ENCODE measurements around the gene WIPF1.

- TF ChIP-seq POLR2A (IDR thresholded peaks at IDR 0.05; ENCODE audit: low read length) (no peak), PHF8 (IDR thresholded peaks at IDR 0.05; ENCODE audit: borderline replicate concordance, low read depth) (no peak), RARB (CRISPR knock-in tag; IDR thresholded peaks at IDR 0.05) (no peak)
Observed at GRCh38 chr2:174574657-174575056, 22.9 kb downstream of the WIPF1 start.

Measured in A549 (cell line).